ENCODE results near the gene REC114. TPM values are rescaled to one million over a fixed set of nuclear protein-coding genes. Genes with fewer than 3 reads are reported as not detected.

The REC114 gene
- total and polyA plus RNA-seq, 2 of the 8 experiments (the other 6 are each of a cell fraction or from before 2014, with no cell fraction given), result 0.12 TPM; not detected in 1

- TF ChIP-seq POLR2AphosphoS5 (IDR thresholded peaks at IDR 0.05; ENCODE audit: low read depth, low read length), result no peak
- no peak for TF ChIP-seq EZH2 (IDR thresholded peaks at IDR 0.05; ENCODE audit: low read depth, low read length, severe bottlenecking)
- no peak for TF ChIP-seq SP2 (IDR thresholded peaks at IDR 0.05; ENCODE audit: low read length)
Observed at GRCh38 chr15:73601451-73602445, 158.8 kb downstream of the REC114 start (continued).
